Nephron (organoid): ENCODE measurements around the gene CBARP.

ENCODE experiments used
- H3K27ac Mint-ChIP-seq, 3 experiments: 2 replicates each; pipeline ENCODE4 v1.8.0; 2020; ENCODE audit warnings: mixed read lengths in 3 of 3, mild to moderate bottlenecking in 2 of 3, moderate library complexity in 1 of 3
- H3K27me3 Mint-ChIP-seq: 2 replicates; pipeline ENCODE4 v1.8.0; 2021; ENCODE audit warnings: low read depth, mild to moderate bottlenecking, moderate library complexity, mixed read lengths
- H3K36me3 Mint-ChIP-seq: 2 replicates; pipeline ENCODE4 v1.8.0; 2020; ENCODE audit warnings: low read depth, mixed read lengths
- H3K4me1 Mint-ChIP-seq: 2 replicates; pipeline ENCODE4 v1.8.0; 2020; ENCODE audit warnings: mixed read lengths
- H3K4me3 Mint-ChIP-seq, 3 experiments: 2 replicates each; pipeline ENCODE4 v1.8.0; 2020; ENCODE audit warnings: mild to moderate bottlenecking in 3 of 3, mixed read lengths in 3 of 3, moderate library complexity in 2 of 3
- H3K9me3 Mint-ChIP-seq: 2 replicates; pipeline ENCODE4 v1.8.0; 2020; ENCODE audit warnings: mixed read lengths
- TF ChIP-seq, protein P1 (sequence below), 3 experiments: fragments of 200-600 bp; sonication (generic); IDR thresholded peaks; one replicate each; pipeline ENCODE4 v1.5.0; 2021; ENCODE audit warnings: antibody characterized with exemption in 3 of 3; ENCODE audit not compliant: unreplicated experiment in 3 of 3

CBARP gene

DNA sequence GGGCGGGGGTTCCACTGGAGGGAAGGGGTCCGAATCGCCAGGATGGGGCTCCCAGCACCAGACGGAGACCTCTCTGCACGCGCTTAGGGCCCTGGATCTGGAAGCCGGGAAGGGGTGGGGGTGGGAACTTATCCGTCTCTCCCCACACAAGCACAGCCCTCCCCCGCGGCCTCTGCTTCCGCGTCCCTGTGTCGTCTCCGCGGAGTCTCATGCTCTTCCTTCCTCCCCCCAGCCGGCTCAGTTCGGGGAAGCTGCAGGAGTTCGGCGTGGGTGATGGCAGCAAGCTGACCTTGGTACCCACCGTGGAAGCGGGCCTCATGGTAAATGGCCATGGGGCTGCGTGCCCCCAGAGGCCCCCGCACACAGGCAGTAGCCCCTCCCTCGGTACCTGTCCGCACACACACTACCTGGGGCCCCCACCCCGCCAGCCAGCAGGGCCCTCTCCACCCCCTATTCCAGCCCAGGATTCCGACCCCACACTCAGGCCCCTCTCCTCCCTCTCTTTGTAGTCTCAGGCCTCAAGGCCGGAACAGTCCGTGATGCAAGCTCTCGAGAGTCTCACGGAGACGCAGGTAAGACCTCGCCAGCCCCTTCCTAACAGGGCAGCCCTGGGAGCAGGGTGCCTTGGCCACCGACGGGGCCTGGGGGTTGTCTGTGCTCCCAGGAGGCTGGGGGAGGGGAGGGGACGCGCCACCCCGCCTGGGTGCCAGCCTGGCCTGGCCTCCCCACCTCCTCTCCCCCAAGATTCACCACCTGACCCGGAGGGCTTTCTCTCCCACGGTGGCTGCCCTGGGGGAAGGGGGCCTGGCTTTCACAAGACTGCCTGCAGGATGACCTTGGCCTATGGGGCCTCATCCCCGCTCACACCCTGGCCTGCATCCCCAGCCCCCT is 13.8 kb upstream of the CBARP start:
- Mint-ChIP-seq H3K27ac (peak overlapping the region; percentile 79 to 98 (median 91)), H3K9me3 (no peaks in the 10 kb centered on the region), H3K4me1 (no peaks in the 10 kb centered on the region), H3K27me3 (no peaks in the 10 kb centered on the region), H3K4me3 (peak overlapping the region; percentile 90 to 93 (median 92)), H3K36me3 (peaks cover 23% of the 10 kb centered on the region)
- TF ChIP-seq, protein P1, sequence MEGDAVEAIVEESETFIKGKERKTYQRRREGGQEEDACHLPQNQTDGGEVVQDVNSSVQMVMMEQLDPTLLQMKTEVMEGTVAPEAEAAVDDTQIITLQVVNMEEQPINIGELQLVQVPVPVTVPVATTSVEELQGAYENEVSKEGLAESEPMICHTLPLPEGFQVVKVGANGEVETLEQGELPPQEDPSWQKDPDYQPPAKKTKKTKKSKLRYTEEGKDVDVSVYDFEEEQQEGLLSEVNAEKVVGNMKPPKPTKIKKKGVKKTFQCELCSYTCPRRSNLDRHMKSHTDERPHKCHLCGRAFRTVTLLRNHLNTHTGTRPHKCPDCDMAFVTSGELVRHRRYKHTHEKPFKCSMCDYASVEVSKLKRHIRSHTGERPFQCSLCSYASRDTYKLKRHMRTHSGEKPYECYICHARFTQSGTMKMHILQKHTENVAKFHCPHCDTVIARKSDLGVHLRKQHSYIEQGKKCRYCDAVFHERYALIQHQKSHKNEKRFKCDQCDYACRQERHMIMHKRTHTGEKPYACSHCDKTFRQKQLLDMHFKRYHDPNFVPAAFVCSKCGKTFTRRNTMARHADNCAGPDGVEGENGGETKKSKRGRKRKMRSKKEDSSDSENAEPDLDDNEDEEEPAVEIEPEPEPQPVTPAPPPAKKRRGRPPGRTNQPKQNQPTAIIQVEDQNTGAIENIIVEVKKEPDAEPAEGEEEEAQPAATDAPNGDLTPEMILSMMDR (IDR thresholded peaks at IDR 0.05; ENCODE audit: unreplicated experiment in 3 of 3), result no peak

DNA sequence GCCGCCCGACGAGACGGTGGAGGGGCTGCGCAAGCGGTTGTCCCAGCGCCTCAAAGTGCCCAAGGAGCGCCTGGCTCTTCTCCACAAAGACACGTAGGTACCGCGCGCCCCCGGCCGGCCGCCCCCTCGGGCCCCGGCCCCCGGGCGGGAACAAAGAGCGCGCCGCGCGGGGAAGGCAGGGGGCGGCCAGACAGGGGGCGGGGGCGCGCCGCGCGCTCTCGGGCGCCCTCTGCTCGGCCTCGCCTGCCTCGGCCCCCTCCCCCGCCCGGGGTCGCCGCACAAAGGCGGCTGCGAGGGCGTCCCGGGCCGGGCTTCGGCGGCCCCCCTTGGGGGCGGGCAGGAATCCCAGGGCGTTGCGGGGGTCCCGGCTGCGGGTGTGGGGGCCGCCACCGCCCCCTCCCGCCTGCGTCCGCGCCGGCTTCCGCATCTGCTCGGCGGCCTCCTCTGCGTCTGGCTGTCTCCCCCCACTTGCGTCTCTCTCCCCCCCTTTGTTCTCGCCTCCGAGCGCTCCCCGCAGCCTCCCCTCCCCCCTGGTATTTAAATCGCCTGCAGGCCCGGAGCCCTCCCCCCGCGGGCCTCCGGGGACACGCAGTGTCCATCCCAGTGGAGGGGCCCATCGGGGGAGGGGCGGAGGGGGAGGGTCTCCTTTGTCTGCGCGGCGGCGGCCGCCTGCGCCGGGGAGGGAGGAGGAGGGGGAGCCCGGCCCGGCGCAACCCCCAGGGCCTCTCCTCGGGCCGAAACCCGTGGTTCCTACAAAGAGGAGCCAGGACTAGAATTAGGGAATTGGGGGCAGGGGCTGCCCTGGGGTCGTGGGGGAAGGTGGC is 12.8 kb upstream of the CBARP start:
- TF ChIP-seq, protein P1 (IDR thresholded peaks at IDR 0.05; ENCODE audit: unreplicated experiment in 3 of 3), result no peak
- peaks cover 20% of the 10 kb centered on the region for H3K36me3 Mint-ChIP-seq
- H3K27ac Mint-ChIP-seq, result peak overlapping the region; percentile 79 to 98 (median 91)
- peak overlapping the region; percentile 90 to 93 (median 92) for H3K4me3 Mint-ChIP-seq
- no peaks in the 10 kb centered on the region for H3K4me1 Mint-ChIP-seq
- no peaks in the 10 kb centered on the region for H3K9me3 Mint-ChIP-seq
- no peaks in the 10 kb centered on the region for H3K27me3 Mint-ChIP-seq

DNA sequence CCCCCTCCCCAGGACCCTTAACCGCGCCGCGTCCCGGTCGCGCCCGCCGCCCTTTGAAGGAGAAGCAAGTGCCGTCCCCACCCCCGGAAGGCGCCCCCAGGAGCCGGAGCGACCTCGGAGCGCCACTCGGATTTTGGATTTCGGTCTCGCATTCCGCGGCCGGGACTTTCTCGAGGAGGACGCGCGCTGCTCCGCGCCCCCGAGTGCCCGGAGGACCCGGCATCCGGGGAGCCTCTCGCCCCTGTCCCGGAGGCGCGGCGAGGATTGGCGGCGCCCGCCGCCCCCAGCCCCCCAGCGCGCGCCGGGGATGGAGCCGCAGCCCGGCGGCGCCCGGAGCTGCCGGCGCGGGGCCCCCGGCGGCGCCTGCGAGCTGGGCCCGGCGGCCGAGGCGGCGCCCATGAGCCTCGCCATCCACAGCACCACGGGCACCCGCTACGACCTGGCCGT is 12.2 kb upstream of the CBARP start:
- TF ChIP-seq, protein P1 (IDR thresholded peaks at IDR 0.05; ENCODE audit: unreplicated experiment in 3 of 3), result no peak
- H3K27me3 Mint-ChIP-seq, result no peaks in the 10 kb centered on the region

DNA sequence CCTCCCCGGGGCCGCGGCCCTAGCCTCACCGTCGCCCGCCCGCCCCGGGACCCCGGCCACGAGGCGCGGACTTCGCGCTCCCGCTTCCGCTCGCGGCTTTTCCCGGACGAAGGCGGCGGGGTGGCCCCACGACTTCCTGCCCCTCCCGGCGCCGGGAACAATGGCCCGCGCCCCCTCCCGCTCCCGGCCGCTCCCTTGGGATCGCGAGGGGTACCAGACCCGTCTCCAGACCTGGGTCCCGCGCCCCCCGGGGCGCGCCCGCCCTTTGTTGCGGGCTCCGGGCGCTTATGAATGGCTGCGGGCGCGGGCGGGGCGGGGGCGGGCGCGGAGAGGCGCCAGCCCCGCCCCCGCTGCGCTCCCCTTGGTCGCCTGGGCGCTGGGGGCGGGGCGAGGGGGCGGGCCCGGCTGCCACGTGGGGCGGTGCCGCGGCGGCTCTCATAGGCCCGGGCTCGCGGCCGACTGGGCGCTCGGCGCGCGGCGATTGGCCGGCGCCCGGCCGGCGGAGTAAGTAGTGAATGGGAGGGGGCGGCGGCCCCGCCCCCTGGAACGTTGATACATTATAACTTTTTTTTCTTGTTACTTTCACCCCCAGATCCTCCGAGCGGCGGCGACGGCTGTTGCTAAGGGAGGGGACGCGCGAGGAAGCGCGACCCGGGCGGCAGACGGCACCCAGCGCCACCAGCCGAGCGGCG is 11.6 kb upstream of the CBARP start:
- peak overlapping the region; percentile 94 to 98 (median 98) for H3K27ac Mint-ChIP-seq
- peaks cover 4% of the 10 kb centered on the region for H3K4me1 Mint-ChIP-seq
- TF ChIP-seq, protein P1 (IDR thresholded peaks at IDR 0.05; ENCODE audit: unreplicated experiment in 3 of 3), result no peak
- H3K27me3 Mint-ChIP-seq, result no peaks in the 10 kb centered on the region
- H3K36me3 Mint-ChIP-seq, result peaks cover 13% of the 10 kb centered on the region
- no peaks in the 10 kb centered on the region for H3K9me3 Mint-ChIP-seq
- H3K4me3 Mint-ChIP-seq, result peak overlapping the region; percentile 90 to 96 (median 95)

More for the DNA sequence above, 12.2 kb upstream of the CBARP start:
- peak overlapping the region; percentile 90 to 96 (median 95) for H3K4me3 Mint-ChIP-seq
- H3K36me3 Mint-ChIP-seq, result peaks cover 19% of the 10 kb centered on the region
- no peaks in the 10 kb centered on the region for H3K9me3 Mint-ChIP-seq
- H3K27ac Mint-ChIP-seq, result peak overlapping the region; percentile 94 to 98 (median 98)
- no peaks in the 10 kb centered on the region for H3K4me1 Mint-ChIP-seq

DNA sequence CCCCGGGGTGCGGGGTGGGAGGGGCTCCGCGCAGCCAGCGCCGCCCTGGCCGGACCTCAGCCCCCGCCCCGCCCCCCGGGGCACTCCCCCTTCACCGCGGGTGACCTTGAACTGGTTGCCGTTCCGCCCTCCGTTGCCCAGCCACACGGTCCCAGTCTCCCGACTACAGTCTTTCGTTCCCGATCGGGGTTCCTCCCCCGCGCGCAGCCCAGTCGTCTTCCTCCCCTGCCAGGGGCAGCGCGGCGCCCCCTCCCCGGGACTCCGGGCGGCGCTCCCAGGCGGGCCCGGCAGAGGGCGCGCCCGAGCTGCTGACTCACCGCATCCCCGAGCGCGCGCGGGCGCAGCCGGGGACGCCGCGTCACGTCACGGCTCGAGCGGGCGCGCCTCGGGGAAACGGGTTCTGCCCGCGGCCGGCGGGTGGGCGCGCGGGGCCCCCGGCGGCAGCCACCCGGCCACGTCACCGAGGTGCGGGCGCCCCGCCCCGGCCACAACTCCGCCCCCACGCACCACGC is 11.0 kb upstream of the CBARP start:
- peaks cover 12% of the 10 kb centered on the region for H3K36me3 Mint-ChIP-seq
- H3K9me3 Mint-ChIP-seq, result no peaks in the 10 kb centered on the region
- TF ChIP-seq, protein P1 (IDR thresholded peaks at IDR 0.05; ENCODE audit: unreplicated experiment in 3 of 3), result peak; percentile 85 to 87 (median 86)
- H3K27me3 Mint-ChIP-seq, result no peaks in the 10 kb centered on the region
- peak overlapping the region; percentile 44 to 92 (median 62) for H3K27ac Mint-ChIP-seq
- H3K4me3 Mint-ChIP-seq, result peak overlapping the region; percentile 83 to 88 (median 86)
- peaks cover 5% of the 10 kb centered on the region for H3K4me1 Mint-ChIP-seq
